GM20431 (cell line): ENCODE results near the gene TDRD7.

Experiments used
- in situ Hi-C: fragments of 300-500 bp; cut with MseI, MboI; formaldehyde crosslinking; loops from one replicate; pipeline ENCODE4 v1.15.0; 2020; ENCODE audit warnings: low sequenced_read_pairs; ENCODE audit not compliant: unreplicated experiment

The TDRD7 gene

GRCh38 chr9:97411789-97412625 is at the start of gene TDRD7:
TDRD7 (plus strand) TSS chr9:97412096; CDS start chr9:97428466, 16,370 bp downstream.
- in situ Hi-C loops: no loop called here

- in situ Hi-C loops: no loop called here
Measured at GRCh38 chr9:97362777-97363545, 48.9 kb upstream of the TDRD7 start.

DNA sequence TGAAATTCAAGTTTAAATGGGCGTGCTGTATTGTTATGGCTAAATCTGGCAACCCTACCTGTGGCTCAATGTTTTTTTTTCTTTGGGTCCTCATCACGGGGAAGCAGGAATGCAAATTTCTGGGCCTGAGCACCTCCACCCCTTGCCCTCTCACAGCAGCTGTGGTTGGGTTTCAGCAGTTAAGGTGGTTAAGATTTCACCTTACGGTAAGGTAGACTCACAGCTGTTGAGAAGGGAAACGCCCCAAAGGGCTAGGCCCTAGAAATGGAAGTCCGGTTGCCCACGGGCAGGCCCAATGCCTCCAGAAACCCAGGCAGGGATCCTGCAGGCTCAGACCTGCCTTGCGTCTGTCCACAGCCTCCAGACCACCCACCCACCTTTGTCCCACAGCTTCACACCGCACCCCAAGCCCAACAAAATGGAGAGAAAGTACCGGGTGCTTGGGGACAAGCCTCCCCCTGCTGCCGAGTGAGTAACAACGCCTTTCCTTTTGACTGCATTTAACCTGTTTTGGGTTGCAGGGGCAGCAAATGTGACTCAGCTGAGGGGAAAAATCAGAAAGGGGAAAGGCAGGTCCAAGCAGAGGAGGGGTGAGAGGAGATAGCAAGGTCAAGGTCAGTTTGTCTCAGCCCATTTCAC is 48.1 kb upstream of the TDRD7 start:
- in situ Hi-C loops: no loop called here

DNA sequence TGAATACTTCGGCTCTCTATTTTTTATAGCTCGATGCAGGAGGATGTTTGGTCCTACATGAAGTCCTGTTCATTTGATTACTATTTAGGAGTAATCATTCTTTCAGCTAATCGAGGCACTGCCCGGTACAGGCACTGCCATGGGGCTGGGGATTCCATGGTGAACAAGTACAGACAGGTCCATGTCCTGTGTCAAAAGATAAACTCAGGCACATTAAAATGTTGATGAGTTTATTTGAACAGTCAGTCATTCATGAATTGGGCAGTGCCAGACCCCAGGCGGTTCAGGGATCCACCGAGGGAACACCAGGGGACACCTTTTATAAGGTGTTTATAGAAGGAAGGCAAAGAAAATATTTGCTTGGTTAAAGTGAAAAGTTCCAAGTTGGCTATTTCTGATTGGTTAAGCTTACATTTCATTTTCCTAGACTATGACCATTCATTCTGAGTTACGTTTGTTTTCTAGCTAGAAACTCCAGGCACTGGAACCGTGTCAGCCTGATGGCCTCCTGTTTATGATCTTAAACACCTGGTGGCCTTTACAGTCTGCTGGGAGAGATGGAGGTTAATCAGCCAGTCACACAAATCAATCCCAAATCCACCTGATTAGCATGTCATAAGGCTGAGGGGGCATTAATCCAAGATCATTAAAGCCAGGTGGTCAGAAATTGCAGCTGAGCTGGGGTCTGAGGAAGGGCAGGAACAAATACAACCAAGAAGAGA is 47.0 kb upstream of the TDRD7 start:
- in situ Hi-C loops: no loop called here

DNA sequence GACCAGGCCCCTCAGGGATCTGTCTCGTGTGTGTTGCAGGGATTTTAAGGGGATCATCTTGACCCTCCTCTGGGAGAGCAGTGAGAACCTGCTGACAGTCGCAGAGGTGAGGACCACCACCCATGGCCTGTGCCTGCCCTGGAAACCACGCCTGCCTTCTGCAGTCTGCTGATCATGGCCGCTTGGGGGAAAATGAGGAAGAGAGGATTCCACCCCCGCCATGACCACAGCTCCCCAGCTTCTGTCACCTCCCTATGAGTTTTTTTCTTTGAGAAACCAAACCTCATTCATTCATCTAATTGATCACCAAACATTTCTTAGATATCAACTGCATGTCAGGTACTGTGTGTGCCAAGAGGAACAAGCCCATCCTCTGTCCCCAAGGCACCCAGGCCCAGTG is 46.3 kb upstream of the TDRD7 start:
- in situ Hi-C loops: no loop called here

- in situ Hi-C loops: no loop called here
Measured at GRCh38 chr9:97366476-97366875, 45.4 kb upstream of the TDRD7 start.

DNA sequence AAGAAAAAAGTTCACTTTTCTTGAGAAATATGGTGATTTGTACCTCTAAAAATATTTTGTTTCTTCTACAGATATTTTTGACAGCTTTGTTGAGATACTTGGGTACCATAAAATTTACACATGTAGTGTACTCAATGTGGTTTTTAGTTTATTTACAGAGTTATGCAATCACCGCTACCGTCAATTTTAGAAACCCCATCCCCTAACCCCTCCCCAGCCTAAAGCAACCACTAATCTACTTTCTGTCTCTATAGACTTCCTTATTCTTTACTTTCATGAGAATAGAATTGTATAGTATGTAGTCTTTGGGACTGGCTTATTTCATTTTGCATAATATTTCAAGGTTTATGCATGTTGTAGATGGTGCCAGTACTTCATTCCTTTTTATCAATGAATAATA is 45.0 kb upstream of the TDRD7 start:
- in situ Hi-C loops: no loop called here

DNA sequence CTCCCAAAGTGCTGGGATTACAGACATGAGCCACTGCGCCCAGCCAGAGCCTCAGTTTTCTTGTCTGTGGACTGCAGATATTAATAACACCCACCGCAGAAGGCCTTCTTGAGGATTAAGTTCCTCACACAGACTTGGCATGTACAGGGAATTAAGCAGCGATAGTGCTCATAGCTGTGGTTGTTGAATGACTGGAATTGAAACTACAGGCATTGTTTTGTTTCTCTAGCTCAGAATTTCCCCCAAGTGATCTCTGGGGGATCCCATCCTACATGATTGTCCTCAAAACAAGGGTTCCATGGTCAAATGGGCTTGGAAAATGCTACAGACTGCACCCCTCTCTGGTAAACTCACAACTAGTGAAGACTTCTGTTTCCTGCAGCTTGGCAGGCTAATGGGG is 44.2 kb upstream of the TDRD7 start:
- in situ Hi-C loops: no loop called here

GRCh38 chr9:97368964-97369363 is 42.9 kb upstream of the TDRD7 start:
- in situ Hi-C loops: no loop called here

DNA sequence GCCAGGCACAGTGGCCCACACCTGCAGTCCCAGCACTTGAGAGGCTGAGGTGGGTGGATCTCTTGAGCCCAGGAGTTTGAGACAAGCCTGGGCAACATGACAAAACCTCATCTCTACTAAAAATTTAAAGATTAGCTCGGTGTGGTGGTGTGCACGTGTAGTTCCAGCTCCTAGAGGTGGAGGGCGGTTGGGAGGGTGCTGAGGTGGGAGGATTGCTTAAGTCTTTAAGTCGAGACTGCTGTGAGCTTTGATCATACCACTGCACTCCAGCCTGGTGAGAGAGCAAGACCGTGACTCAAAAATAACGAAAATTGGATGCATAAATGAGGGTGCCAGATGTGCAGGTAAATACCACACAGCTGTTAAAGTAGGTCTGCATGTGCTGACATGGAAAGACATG is 39.3 kb upstream of the TDRD7 start:
- in situ Hi-C loops: no loop called here

- in situ Hi-C loops: no loop called here
Measured at GRCh38 chr9:97373331-97373730, 38.6 kb upstream of the TDRD7 start.

- in situ Hi-C loops: no loop called here
Measured at GRCh38 chr9:97374811-97375210, 37.1 kb upstream of the TDRD7 start.

GRCh38 chr9:97376902-97377301 is 35.0 kb upstream of the TDRD7 start:
- in situ Hi-C loops: no loop called here

- in situ Hi-C loops: no loop called here
Measured at GRCh38 chr9:97382099-97382718, 29.7 kb upstream of the TDRD7 start.

- in situ Hi-C loops: no loop called here
Measured at GRCh38 chr9:97384406-97385262, 27.3 kb upstream of the TDRD7 start.

DNA sequence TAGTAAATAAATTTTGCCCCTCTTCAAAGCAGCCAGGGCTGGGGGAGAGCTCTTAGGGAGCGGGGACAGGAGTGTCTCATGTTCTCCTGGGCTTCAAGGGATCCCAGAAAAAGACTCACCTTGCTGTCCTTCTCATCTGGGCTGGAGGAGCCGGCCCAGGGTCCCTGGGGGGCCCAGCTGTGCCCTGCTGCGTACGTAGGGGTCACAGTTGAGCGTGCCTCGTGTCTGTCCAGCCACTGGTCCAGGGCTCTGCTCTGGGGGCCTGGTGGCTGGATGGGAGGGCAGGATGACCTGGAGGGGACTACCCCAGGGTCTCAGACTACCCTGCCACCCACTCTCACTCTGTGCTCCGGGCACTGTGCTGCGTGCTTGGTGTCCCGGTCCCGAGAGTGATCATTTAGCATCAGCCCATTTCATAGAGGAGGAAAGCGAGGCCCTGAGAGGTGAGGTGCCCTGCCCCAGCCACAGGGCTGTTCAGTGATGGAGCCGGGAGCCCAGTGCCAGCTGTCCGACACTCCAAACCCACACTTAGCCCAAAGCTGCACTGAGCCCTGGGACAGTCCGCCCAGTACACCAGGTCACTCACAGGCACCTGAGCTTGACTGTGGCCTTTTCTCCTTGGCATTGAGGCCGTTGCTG is 26.2 kb upstream of the TDRD7 start:
- in situ Hi-C loops: no loop called here

GRCh38 chr9:97386265-97386633 is 25.6 kb upstream of the TDRD7 start:
- in situ Hi-C loops: no loop called here

DNA sequence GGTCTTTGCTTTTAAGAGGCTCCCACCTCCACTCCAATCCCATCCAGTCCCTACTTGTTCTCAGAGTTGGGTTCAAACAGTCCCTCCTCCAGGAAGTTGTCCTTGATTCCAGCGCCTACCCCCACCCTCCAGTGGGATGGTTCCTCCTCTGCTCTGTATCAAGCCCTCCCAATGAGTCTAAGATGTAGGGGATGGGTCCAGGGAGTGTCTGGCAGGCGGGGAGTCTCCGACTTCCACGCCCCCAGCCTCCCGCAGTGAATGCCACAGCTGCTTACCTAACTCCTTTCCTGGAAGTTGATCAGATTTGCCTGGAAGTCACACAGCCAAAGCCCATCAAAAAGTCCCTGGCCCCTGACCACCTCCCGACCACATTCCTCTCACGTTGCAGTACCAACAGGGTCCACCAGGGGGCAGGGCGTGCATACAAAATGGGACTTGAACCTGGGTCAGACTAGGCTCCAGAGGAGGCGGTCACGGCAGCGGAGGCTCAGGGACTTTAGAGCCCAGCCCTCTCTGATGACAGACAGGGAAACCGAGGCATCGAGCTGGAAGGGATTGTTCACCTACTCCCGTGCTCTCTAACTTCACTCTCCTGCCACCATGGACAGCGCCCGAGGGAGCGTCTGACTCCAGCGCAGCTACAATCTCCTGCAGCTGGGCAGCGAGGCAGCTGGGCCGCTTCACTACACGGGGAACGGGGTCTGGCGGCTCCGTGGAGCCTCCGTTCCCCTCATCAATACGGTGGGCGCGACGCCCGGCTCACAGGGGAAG is 25.0 kb upstream of the TDRD7 start:
- in situ Hi-C loops: no loop called here
